ENCODE measurements around the gene C10orf90. TPM values are rescaled to one million over a fixed set of nuclear protein-coding genes. Genes with fewer than 3 reads are reported as not detected.

The C10orf90 gene
- total RNA-seq, 6 donors from 2014 or later = 1.0 TPM; not detected in 5

GRCh38 chr10:126458466-126458865 lies 212.0 kb downstream of the C10orf90 start:
- Histone ChIP-seq H3K9me3 (no peaks in the 10 kb centered on the region), H3K27me3 (no peaks in the 10 kb centered on the region), H3K4me3 (no peak overlapping the region), H3K36me3 (no peaks in the 10 kb centered on the region), H3K27ac (no peak overlapping the region), H3K4me1 (no peaks in the 10 kb centered on the region)
- DNase-seq (no peak), ATAC-seq (ENCODE audit: low FRiP score in 2 of 2) (no peak)
- peak; percentile 13 to 47 for TF ChIP-seq POLR2AphosphoS5 (IDR thresholded peaks at IDR 0.05)
- no peak for TF ChIP-seq CTCF (IDR thresholded peaks at IDR 0.05)
- WGBS, 2 donors = 20 to 22% methylated on average over 1 of the region's 1 CpG

GRCh38 chr10:126456632-126457031 lies 213.9 kb downstream of the C10orf90 start:
- no peak overlapping the region for H3K4me3 ChIP-seq
- no peaks in the 10 kb centered on the region for H3K9me3 ChIP-seq
- TF ChIP-seq POLR2A (IDR thresholded peaks at IDR 0.05) = no peak
- TF ChIP-seq CTCF (IDR thresholded peaks at IDR 0.05) = no peak
- TF ChIP-seq EP300 (IDR thresholded peaks at IDR 0.05) = no peak
- TF ChIP-seq POLR2AphosphoS5 (IDR thresholded peaks at IDR 0.05) = no peak
- H3K27ac ChIP-seq = no peak overlapping the region
- DNase-seq (no peak), ATAC-seq (ENCODE audit: low FRiP score in 2 of 2) (no peak)
- WGBS, 2 donors = 92 to 94% methylated on average over 5 of the region's 5 CpGs
- H3K4me1 ChIP-seq = no peaks in the 10 kb centered on the region
- H3K27me3 ChIP-seq = no peaks in the 10 kb centered on the region
- H3K36me3 ChIP-seq = no peaks in the 10 kb centered on the region

- Histone ChIP-seq H3K4me3 (no peak overlapping the region), H3K4me1 (no peaks in the 10 kb centered on the region), H3K27ac (no peak overlapping the region), H3K9me3 (no peaks in the 10 kb centered on the region), H3K27me3 (no peaks in the 10 kb centered on the region), H3K36me3 (no peaks in the 10 kb centered on the region)
- TF ChIP-seq CTCF (IDR thresholded peaks at IDR 0.05) = no peak
- no peak for TF ChIP-seq POLR2A (IDR thresholded peaks at IDR 0.05)
- no peak for TF ChIP-seq EP300 (IDR thresholded peaks at IDR 0.05)
- TF ChIP-seq POLR2AphosphoS5 (IDR thresholded peaks at IDR 0.05) = no peak
- no peak for ATAC-seq (ENCODE audit: low FRiP score in 2 of 2)
- DNase-seq = no peak
- 64% methylated on average over 11 of the region's 11 CpGs for WGBS, 2 donors
Observed at GRCh38 chr10:126455766-126456405, 214.6 kb downstream of the C10orf90 start.

GRCh38 chr10:126455036-126455765 lies 215.3 kb downstream of the C10orf90 start:
- 92% methylated on average over 8 of the region's 8 CpGs for WGBS, 2 donors
- DNase-seq (no peak), ATAC-seq (ENCODE audit: low FRiP score in 2 of 2) (no peak)
- Histone ChIP-seq H3K27ac (no peak overlapping the region), H3K4me1 (no peaks in the 10 kb centered on the region), H3K9me3 (no peaks in the 10 kb centered on the region), H3K36me3 (no peaks in the 10 kb centered on the region), H3K27me3 (no peaks in the 10 kb centered on the region), H3K4me3 (no peak overlapping the region)
- TF ChIP-seq POLR2AphosphoS5 (IDR thresholded peaks at IDR 0.05) = no peak
- no peak for TF ChIP-seq CTCF (IDR thresholded peaks at IDR 0.05)
- TF ChIP-seq POLR2A (IDR thresholded peaks at IDR 0.05) = no peak
- TF ChIP-seq EP300 (IDR thresholded peaks at IDR 0.05) = no peak
